ENCODE results near the gene NPIPA1.
"Not testable (repeated sequence)": the region's sequence is repeated elsewhere in the genome, so short reads cannot be mapped to it uniquely, and the experiment has no call there.

Gene NPIPA1

DNA sequence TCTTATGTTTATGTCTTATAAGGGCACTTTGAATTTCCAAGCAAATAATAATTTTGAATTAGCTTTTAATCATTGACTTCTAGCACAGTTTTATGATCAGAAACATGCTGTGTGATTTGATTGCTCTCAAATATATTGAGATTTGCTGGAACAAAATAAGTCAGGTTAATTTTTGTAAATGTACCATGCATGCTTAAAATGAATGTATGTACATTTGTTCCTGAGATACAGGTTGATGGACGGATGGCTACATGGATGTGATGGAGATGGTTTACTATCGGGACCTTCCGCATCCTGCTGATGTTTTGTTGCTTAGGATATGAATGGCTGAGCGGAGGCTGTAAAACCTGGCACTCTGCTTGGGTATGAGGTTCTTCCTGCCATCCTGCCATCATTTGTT is at the start of gene NPIPA1:
Gene NPIPA1, plus strand, starts transcription at position 301 of the 400 bp plus-strand sequence. Its CDS starts 0 bp downstream, at position 301.
- not testable (repeated sequence) for DNase-seq (ENCODE audit: low read depth in 1 of 2, low spot score in 1 of 2)

DNA sequence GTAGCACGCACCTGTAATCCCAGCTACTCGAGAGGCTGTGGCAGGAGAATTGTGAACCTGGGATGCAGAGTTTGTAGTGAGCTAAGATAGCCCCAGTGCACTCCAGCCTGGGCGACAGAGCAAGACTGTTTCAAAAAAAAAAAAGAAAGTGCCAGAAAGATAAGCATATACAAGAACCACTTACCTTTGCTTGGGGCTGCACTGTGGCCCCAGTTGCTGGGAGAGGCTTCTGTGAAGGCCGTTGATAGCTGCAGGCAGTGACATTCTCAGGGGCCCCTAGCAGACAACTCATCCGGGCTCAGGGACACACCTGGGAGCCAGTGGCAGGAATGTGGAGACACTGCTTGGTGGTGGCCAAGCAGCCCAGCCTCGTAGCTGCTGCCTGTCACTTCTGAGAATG is 45.1 kb upstream of the NPIPA1 start:
- not testable (repeated sequence) for DNase-seq (ENCODE audit: low read depth in 1 of 2, low spot score in 1 of 2)

GRCh38 chr16:14895382-14895781 is 41.9 kb upstream of the NPIPA1 start:
- DNase-seq (ENCODE audit: low read depth in 1 of 2, low spot score in 1 of 2): not testable (repeated sequence)

GRCh38 chr16:14896023-14896422 is 41.2 kb upstream of the NPIPA1 start:
- not testable (repeated sequence) for DNase-seq (ENCODE audit: low read depth in 1 of 2, low spot score in 1 of 2)

DNA sequence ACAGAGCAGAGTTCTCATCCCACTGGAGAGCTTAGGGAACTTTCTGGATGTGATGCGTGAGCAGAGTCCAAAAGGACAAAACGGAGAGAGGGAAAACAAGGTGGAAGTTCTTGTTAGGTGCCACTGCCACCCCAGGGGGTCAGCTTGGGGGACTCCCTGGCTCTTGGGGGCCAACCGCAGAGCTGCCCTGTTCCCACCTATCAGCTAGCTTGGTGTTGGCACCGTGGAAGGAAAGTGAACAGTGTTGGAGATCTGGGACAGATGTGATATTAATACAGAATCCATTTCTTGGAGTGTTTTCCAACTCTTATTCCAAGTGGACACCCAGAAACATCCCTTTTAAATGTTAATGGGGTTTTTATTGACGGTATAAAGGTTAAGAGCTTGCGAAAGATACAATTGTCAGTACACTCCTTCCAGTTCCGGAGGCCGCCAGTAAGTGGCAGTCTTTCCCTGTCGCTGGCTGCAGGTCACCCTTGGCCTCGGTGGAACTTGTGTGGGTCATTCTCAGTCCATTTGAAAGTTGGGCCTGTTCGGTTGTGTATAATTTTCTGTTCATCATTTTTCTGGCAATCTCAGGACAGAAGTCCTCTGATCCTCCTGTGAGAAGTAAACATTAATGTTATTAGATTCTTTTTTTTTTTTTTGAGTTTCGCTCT is 40.1 kb upstream of the NPIPA1 start:
- DNase-seq (ENCODE audit: low read depth in 1 of 2, low spot score in 1 of 2): not testable (repeated sequence)

DNA sequence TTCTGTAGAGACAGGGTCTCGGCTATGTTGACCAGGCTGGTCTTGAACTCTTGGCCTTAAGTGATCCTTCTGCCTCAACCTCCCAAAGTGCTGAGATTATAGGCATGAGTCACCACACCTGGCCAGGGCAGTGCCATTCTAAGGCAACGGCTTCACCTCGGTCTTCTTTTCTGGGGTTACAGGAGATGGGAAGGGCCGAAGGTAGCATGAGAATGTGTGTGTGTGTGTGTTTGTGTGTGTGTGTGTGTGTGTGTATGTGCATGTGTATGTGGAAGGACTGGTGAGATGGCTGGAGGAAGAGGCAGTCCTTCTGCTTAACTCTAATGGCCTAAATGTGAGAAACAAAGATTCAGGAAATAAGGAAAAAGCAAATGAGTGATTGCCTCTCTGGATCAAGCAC is 39.1 kb upstream of the NPIPA1 start:
- not testable (repeated sequence) for DNase-seq (ENCODE audit: low read depth in 1 of 2, low spot score in 1 of 2)

DNA sequence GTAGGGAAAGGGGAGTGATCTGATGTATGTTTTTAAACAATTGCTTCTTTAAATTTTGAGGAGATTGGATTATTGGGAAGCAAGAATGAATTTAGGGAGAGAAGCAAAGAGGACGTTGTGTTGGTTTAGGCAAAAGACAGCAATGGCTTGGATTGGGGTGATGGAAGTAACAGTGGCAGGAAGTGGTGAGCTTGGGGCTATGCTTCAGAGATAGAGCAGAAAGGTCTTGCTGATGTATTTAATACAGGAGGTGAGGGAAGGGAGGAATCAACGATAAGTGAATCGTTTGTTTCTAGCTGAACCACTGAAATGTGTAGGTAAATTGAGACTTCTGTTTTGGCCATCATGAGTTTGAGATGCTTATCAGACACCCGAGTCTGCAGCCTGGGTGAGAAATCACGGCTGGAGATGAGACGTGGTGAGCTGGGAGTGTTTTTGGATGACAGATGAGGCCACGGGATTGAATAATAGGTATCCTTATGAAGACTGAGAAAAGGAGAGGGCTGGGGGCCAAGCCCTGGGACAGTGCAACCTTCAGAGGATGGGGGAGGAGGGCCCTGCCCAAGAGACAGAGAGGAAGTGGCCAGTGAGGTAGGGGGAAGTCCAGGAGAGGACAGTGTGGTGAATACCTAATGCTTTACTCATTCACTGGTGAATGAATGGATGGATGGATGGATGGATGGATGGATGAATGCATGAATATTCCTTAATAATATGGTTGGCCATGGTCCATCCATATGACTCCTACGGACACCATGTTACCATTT is 33.9 kb upstream of the NPIPA1 start:
- not testable (repeated sequence) for DNase-seq (ENCODE audit: low read depth in 1 of 2, low spot score in 1 of 2)

GRCh38 chr16:14909744-14910143 is 27.5 kb upstream of the NPIPA1 start:
- DNase-seq (ENCODE audit: low read depth in 1 of 2, low spot score in 1 of 2): not testable (repeated sequence)

GRCh38 chr16:14910833-14911629 is 26.2 kb upstream of the NPIPA1 start:
- DNase-seq (ENCODE audit: low read depth in 1 of 2, low spot score in 1 of 2): not testable (repeated sequence)

GRCh38 chr16:14911954-14912353 is 25.3 kb upstream of the NPIPA1 start:
- DNase-seq (ENCODE audit: low read depth in 1 of 2, low spot score in 1 of 2): peak in 1 of 2 donors; percentile 45

DNA sequence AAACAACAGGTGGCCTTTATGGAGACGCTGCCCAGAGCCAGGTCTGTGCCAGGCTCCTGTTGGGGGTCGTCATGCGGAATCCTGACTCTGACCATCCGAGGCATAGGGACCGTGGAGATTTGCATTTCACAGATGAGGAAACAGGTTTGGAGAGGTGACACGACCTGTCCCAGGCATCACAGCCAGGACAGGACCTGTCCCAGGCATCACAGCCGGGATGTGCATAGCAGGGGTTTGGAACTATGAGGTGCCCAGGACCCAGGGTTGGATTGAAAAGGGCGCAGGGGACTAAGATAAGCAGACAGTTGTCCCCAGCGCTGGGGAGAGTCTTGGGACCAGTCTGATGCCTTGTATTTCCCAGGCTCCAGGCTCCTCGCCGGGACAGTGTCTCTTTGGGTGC is 24.7 kb upstream of the NPIPA1 start:
- DNase-seq (ENCODE audit: low read depth in 1 of 2, low spot score in 1 of 2): not testable (repeated sequence)

- DNase-seq (ENCODE audit: low read depth in 1 of 2, low spot score in 1 of 2): not testable (repeated sequence)
Observed at GRCh38 chr16:14918504-14918903, 18.7 kb upstream of the NPIPA1 start.

GRCh38 chr16:14919837-14920600 is 17.2 kb upstream of the NPIPA1 start:
- DNase-seq (ENCODE audit: low read depth in 1 of 2, low spot score in 1 of 2): not testable (repeated sequence)

- not testable (repeated sequence) for DNase-seq (ENCODE audit: low read depth in 1 of 2, low spot score in 1 of 2)
Observed at GRCh38 chr16:14922285-14922684, 15.0 kb upstream of the NPIPA1 start.

DNA sequence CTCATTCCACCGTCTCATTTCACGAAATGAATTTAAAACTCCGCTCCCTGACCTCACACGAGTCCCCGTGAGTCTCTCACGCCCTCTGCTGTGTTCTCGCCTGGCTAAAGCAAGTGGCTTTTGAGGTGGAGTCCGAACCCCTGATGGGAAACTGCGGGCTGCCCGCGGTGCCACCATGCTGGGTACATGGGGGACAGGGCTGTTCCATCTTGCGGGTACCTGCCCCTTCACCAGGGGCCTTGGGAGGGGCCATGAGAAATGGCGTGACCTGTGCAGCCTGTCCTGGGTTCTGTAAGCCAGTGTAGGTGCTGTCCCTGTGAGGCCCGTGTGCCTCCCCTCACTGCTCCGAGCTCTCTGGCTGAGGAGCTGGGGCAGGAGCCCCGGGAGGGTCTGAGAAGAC is 14.3 kb upstream of the NPIPA1 start:
- not testable (repeated sequence) for DNase-seq (ENCODE audit: low read depth in 1 of 2, low spot score in 1 of 2)

- DNase-seq (ENCODE audit: low read depth in 1 of 2, low spot score in 1 of 2): not testable (repeated sequence)
Observed at GRCh38 chr16:14923394-14924088, 13.7 kb upstream of the NPIPA1 start.

DNA sequence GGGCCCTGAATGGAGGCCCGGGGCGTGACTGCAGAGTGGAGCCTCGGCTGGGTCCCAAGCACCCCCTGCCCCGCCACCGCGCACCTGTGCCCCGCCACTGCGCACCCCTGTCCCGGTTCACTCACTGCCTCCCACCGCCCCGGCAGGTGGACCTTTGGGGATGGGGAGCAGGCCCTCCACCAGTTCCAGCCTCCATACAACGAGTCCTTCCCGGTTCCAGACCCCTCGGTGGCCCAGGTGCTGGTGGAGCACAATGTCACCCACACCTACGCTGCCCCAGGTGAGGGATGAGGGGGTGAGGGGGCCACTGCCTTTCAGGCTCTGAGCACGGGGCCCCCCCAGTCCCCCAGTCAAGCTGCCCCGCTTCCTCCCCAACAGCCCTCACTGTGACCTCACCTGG is 12.9 kb upstream of the NPIPA1 start:
- DNase-seq (ENCODE audit: low read depth in 1 of 2, low spot score in 1 of 2): not testable (repeated sequence)

- not testable (repeated sequence) for DNase-seq (ENCODE audit: low read depth in 1 of 2, low spot score in 1 of 2)
Observed at GRCh38 chr16:14924982-14925381, 12.3 kb upstream of the NPIPA1 start.

DNA sequence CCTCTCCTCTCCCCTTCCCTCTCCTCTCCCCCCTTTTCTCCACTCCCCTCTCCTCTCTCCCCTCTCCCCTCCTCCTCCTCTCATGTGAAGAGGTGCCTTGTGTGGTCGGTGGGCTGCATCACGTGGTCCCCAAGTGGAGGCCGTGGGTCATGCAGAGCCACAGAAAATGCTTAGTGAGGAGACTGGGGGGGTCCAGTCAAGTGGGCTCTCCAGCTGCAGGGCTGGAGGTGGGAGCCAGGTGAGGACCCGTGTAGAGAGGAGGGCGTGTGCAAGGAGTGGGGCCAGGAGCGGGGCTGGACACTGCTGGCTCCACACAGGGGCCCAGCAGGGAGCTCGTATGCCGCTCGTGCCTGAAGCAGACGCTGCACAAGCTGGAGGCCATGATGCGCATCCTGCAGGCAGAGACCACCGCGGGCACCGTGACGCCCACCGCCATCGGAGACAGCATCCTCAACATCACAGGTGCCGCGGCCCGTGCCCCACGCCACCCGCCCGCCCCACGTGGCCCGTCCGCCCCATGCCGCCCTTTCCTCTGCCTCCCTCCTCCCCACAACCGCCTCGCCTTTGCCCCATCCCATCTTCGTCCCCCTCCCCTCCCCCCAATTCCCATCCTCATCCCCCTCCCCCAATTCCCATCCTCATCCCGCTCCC is 9.1 kb upstream of the NPIPA1 start:
- not testable (repeated sequence) for DNase-seq (ENCODE audit: low read depth in 1 of 2, low spot score in 1 of 2)

DNA sequence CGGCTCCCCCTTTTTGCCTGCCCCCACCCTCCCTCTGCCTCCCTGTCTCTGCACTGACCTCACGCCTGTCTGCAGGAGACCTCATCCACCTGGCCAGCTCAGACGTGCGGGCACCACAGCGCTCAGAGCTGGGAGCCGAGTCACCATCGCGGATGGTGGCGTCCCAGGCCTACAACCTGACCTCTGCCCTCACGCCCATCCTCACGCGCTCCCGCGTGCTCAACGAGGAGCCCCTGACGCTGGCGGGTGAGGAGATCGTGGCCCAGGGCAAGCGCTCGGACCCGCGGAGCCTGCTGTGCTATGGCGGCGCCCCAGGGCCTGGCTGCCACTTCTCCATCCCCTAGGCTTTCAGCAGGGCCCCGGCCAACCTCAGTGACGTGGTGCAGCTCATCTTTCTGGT is 8.1 kb upstream of the NPIPA1 start:
- DNase-seq (ENCODE audit: low read depth in 1 of 2, low spot score in 1 of 2): not testable (repeated sequence)

Data from activated CD4-positive, alpha-beta T cell treated with anti-CD3 and anti-CD28 coated beads, Interleukin-2, amount 50 U/mL, for 24 hours (primary cell).